Measurements from ENCODE around the gene LAPTM5.

- TF ChIP-seq CTCF (IDR thresholded peaks at IDR 0.05): no peak
- TF ChIP-seq POLR2A (IDR thresholded peaks at IDR 0.05): no peak
- TF ChIP-seq POLR2AphosphoS5 (IDR thresholded peaks at IDR 0.05): no peak
- TF ChIP-seq EP300 (IDR thresholded peaks at IDR 0.05): no peak
Observed at GRCh38 chr1:30776097-30777059, 18.8 kb upstream of the LAPTM5 start.

Measured in upper lobe of left lung (tissue), 4 donors.